ENCODE data around the gene MAD1L1.
"Not testable (repeated sequence)": the region's sequence is repeated elsewhere in the genome, so short reads cannot be mapped to it uniquely, and the experiment has no call there.

MAD1L1 gene

GRCh38 chr7:2002561-2003450 is 229.9 kb downstream of the MAD1L1 start:
- no peak for DNase-seq (ENCODE audit: low read depth)

- no peak for DNase-seq (ENCODE audit: low read depth)
Observed at GRCh38 chr7:2001601-2002442, 230.9 kb downstream of the MAD1L1 start.

GRCh38 chr7:2000746-2001321 is 231.9 kb downstream of the MAD1L1 start:
- no peak for DNase-seq (ENCODE audit: low read depth)

GRCh38 chr7:2000153-2000687 is 232.5 kb downstream of the MAD1L1 start:
- DNase-seq (ENCODE audit: low read depth), result no peak

GRCh38 chr7:1999278-1999984 is 233.3 kb downstream of the MAD1L1 start:
- no peak for DNase-seq (ENCODE audit: low read depth)

- DNase-seq (ENCODE audit: low read depth), result no peak
Observed at GRCh38 chr7:1998146-1998545, 234.6 kb downstream of the MAD1L1 start.

GRCh38 chr7:1997537-1998076 is 235.1 kb downstream of the MAD1L1 start:
- DNase-seq (ENCODE audit: low read depth), result no peak

- no peak for DNase-seq (ENCODE audit: low read depth)
Observed at GRCh38 chr7:1996816-1997215, 235.9 kb downstream of the MAD1L1 start.

- not testable (repeated sequence) for DNase-seq (ENCODE audit: low read depth)
Observed at GRCh38 chr7:1995911-1996420, 236.8 kb downstream of the MAD1L1 start.

GRCh38 chr7:1995426-1995825 is 237.3 kb downstream of the MAD1L1 start:
- no peak for DNase-seq (ENCODE audit: low read depth)

- no peak for DNase-seq (ENCODE audit: low read depth)
Observed at GRCh38 chr7:1994931-1995330, 237.8 kb downstream of the MAD1L1 start.

GRCh38 chr7:1993776-1994740 is 238.7 kb downstream of the MAD1L1 start:
- DNase-seq (ENCODE audit: low read depth), result no peak

- DNase-seq (ENCODE audit: low read depth), result no peak
Observed at GRCh38 chr7:1993031-1993695, 239.6 kb downstream of the MAD1L1 start.

- DNase-seq (ENCODE audit: low read depth), result no peak
Observed at GRCh38 chr7:1992554-1992953, 240.2 kb downstream of the MAD1L1 start.

- DNase-seq (ENCODE audit: low read depth), result no peak
Observed at GRCh38 chr7:1990001-1990670, 242.6 kb downstream of the MAD1L1 start.

- no peak for DNase-seq (ENCODE audit: low read depth)
Observed at GRCh38 chr7:1989049-1989860, 243.5 kb downstream of the MAD1L1 start.

- no peak for DNase-seq (ENCODE audit: low read depth)
Observed at GRCh38 chr7:1988533-1988930, 244.2 kb downstream of the MAD1L1 start.

Data from T-helper 22 cell (primary cell).